Activated CD8-positive, alpha-beta memory T cell treated with anti-CD3 and anti-CD28 coated beads, Interleukin-2, amount 50 U/mL, for 1 hour (primary cell): ENCODE measurements around the gene UPB1.
A peak's percentile ranks its signal among the peaks of the same experiment; 100 is the strongest.
"Not testable (repeated sequence)": the region's sequence is repeated elsewhere in the genome, so short reads cannot be mapped to it uniquely, and the experiment has no call there.

Experiments
- DNase-seq: peaks from one replicate; pipeline ENCODE4 v3.0.0-alpha.2; 2020; ENCODE audit errors: extremely low read depth

Gene UPB1

GRCh38 chr22:24504956-24505736 is 10.0 kb downstream of the UPB1 start:
- no peak for DNase-seq

- no peak for DNase-seq
These were observed 11.8 kb downstream of the UPB1 start for GRCh38 chr22:24506802-24507438.

DNA sequence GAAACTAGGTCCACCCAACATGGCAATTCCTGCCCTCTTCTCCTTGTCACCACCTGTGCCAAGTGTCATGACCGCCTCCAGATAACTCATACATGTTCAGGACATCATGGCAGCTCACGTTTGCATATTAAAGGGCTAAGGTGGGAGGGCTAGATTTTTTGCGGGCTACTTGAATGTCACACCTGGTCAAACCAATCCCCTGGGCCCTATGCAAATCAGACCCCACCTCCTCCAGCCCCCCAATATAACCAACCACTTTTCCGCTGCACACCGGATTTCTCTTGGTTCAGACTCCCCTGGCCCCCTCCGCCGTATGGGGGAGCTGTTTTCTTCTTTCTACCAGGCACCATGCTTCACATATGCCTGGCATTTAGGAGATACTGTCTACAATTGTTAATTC is 12.6 kb downstream of the UPB1 start:
- no peak for DNase-seq

- no peak for DNase-seq
These were observed 15.8 kb downstream of the UPB1 start for GRCh38 chr22:24510637-24511625.

DNA sequence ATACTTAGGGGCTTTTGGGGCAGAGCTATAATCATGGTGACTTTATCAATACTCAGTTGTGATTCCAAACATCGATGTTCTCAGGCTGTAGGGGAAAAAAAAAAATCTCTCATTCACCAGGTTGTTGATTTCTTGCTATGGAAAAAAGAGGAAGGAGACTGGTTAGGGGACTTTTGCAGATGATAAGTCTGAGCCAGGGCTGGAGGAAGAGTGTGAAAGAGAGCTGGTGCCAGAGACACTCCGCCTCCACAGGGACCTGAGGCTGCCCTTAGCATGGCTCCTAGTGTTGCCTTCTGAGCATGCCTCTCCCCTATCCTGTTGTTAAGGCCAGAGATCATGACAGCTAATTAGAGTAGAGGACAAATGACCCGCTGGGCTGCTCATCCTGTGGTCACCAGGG is 16.9 kb downstream of the UPB1 start:
- no peak for DNase-seq

GRCh38 chr22:24513378-24514240 is 18.5 kb downstream of the UPB1 start:
- DNase-seq, result no peak

- no peak for DNase-seq
These were observed 19.3 kb downstream of the UPB1 start for GRCh38 chr22:24514241-24515026.

DNA sequence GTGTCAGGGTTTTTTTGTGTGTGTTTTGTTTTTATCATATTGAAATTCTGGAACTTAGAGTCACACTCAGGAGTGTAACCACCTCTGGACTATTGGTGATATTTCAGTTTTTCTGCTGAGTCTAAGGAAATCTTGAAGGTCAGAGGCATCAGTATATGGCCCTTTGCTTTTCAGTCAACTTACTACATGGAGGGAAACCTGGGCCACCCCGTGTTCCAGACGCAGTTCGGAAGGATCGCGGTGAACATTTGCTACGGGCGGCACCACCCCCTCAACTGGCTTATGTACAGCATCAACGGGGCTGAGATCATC is 19.9 kb downstream of the UPB1 start:
- no peak for DNase-seq

DNA sequence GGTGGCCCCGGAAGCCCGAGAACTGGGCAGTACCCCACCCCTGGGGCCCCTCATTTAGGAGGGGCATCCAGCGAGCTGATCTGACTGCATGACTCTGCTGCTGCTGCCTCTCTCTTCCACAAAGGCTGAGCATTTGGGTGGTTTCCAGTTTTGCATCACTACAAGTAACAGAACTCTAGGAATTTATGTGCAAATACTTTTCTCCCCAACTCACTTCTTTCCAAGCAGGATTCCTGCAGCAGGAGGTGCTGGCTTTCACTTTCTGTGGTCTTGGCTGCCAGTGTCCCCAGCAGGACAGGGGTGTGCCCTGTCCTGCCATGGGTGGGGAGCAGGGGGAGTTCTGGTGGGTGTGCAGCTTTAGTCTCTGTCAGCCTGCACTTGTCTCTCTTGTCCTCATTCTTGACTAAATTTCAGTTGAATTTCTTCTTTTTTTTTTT is 21.2 kb downstream of the UPB1 start:
- DNase-seq, result no peak

DNA sequence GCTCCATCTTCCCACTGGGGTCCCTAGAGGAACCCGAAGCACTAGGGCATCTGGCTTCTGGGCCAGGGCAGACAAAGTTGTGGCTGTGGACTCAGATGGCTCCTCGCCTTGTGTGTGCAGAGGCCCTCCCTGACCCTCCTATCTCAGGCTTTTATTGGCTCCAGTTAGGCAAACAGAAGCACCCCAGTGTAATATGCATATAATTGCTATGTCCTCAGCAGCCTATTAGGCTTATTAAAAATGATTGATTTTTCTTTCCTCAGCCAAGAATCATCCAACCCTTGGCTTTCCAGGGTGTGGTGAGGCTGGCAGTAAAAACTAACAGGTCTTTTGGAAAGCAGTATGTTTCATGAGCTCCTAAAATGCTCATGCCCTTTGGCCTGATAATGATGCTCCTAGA is 22.3 kb downstream of the UPB1 start:
- DNase-seq, result no peak

DNA sequence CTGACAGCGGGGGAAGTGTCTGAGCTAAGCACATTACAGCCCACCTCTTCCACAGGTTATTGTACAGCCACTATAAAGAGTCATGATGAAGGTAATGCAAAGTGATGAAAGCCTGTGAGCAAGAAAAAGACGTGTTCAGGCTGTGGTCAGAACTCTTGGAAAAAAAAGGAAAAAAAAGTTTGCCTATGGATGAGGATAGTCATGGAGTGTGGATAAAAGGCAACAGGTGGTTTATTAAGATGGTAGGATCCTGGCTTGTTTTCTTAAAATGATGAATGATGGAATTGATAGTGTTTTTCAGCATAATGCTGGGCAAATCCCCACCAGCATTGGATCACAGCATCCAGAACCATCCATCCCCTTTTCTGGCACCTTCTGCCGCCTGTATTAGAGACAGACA is 23.1 kb downstream of the UPB1 start:
- no peak for DNase-seq

GRCh38 chr22:24518771-24519485 is 23.8 kb downstream of the UPB1 start:
- no peak for DNase-seq

DNA sequence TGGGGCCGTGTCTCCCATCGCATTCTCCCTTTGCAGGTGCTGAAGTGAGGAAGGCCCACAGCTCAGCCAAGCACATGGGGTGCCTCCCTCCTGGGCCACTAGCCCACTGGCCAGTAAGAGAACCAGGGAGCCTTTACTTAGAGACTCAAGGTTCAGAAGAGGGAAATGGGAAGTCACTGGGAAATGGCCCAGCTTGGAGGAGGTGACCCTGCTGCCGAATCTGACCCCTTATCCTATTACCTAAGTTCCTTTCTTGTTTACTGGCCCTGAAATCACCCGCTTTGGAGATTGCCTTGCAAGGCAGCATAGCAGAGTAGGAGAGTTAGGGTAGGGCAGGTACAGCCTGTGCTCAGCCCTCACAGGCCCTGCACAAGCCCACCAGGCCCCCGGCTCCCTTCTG is 24.4 kb downstream of the UPB1 start:
- no peak for DNase-seq

- DNase-seq, result no peak
These were observed 26.7 kb downstream of the UPB1 start for GRCh38 chr22:24521791-24522245.

DNA sequence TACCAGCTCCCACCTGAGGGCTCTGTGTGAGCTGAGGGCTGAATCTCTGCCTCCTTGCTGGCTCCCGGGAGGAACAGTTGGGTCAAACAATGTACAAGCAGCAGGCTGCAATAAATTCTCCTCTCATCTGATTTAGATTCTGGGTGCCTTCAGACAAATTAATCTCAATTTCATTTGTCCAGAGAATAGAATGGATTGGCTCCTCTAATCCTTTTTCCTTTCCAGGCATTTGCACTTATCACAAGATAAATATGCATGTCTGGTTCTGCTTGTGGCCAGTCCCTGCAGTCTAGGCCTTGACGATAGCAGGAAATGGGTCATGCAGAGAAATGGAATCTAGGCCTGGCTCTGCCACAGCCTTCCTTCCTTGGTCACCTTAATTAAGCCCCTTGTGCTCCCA is 28.7 kb downstream of the UPB1 start:
- DNase-seq, result no peak

DNA sequence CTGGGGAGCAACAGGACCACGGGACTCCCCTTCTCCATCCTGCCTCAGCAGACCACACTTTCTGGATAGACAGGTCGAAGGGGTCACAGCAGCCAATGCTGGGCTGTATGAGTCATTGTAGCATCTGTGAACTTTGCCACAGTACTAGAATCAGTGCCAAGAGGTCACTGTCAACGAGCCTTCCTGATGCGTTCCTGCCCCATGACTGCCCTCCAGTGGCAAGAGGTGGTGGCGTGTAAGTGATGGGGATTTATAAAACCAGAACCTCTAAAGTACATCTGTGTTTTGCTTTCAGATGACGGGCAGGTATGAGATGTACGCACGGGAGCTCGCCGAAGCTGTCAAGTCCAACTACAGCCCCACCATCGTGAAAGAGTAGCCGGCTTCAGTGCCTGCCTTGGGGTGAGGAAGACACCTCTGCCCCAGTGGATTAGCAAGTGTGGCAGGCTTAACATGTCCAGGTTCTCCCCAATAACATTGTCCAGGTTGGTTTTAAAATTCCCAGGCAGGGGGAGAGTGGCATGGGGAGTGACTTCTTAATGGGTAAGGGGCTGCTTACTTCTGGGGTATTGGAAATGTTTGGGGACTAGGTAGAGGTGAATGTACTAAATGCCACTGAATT is 30.4 kb downstream of the UPB1 start:
- DNase-seq, result peak; percentile 26

DNA sequence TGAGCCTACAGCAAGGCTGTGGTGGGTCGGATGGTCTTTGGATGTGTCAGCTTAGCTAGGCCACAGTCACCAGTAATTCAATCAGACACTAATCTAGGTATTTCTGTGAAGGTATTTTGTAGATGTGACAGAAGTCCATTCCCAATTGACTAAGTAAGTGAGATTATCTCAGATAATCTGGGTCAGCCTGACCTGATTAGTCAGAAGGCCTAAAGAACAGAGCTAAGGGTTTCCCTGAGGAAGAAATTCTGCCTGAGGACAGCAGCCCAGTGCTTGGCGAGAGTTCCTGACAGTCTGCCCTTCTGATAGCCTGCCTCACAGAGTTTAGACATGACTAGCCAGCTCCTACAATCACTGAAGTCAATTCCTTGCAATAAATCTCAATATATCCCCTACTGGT is 31.1 kb downstream of the UPB1 start:
- no peak for DNase-seq

GRCh38 chr22:24529898-24530297 is 34.8 kb downstream of the UPB1 start:
- no peak for DNase-seq

DNA sequence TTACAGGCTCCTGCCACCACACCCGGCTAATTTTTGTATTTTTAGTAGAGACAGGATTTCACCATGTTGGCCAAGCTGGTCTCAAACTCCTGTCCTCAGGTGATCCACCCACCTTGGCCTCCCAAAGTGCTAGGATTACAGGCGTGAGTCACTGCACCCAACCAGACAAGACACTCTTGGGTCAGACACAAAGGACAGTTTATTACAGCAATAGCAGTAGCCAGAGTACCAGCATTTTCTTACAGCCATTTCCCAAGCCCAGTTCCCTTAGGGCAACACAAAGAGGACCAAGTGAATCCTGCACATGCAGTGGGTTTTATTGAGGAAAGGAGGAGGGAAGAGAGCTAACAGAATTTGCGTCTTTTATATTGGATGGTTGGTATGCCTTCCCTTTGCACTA is 35.8 kb downstream of the UPB1 start:
- not testable (repeated sequence) for DNase-seq

GRCh38 chr22:24532075-24532474 is 36.9 kb downstream of the UPB1 start:
- DNase-seq, result no peak
